Measurements from ENCODE around the gene F5. TPM values are rescaled to one million over a fixed set of nuclear protein-coding genes. Genes with fewer than 3 reads are reported as not detected.

F5 gene
- total and polyA plus RNA-seq, 2 of the 13 experiments (the other 11 are each of a cell fraction or from before 2014, with no cell fraction given), result 38.3 to 64.0 TPM

DNA sequence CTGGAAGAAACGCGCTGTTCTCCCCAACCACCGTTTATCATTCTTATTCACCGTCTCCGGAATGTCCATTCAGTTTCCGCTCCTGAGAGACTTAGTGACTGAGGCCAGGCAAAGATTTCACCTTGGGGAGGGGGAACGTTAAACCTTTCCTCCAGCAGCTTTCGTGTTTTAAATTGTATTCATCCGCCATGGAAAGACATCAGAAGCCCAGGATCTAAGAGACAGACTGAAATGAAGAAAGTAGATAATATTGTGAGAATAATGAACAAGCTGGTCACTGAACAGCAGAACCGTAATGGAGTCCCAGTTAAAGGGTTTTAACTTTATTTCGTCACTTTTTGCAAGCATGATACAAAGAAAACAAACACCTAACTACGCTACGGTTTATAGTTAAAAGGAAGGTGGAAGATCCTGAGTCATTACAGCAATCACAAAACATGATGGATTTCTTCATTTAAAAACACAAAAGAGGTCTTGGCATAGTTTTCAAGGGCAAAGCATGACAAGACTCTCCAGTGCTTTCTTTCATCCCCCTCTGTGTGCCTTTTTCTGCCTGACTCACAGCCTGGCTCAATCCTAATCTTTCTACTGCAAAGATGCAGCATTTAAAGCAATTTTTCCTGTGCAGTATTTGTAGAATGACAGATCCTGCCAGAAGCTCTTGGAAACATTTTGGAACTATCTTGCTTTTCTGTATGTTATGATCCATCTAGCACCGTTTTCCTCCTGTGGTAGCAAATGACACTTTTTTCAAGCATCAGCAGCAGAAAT lies 99.8 kb downstream of the F5 start (continued):
- TF ChIP-seq, protein P1, sequence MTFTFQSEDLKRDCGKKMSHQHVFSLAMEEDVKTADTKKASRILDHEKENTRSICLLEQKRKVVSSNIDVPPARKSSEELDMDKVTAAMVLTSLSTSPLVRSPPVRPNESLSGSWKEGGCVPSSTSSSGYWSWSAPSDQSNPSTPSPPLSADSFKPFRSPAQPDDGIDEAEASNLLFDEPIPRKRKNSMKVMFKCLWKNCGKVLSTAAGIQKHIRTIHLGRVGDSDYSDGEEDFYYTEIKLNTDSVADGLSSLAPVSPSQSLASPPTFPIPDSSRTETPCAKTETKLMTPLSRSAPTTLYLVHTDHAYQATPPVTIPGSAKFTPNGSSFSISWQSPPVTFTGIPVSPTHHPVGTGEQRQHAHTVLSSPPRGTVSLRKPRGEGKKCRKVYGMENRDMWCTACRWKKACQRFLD (CRISPR knock-in tag; IDR thresholded peaks at IDR 0.05; ENCODE audit: borderline replicate concordance), result no peak
- TF ChIP-seq ZBTB46 (CRISPR knock-in tag; IDR thresholded peaks at IDR 0.05; ENCODE audit: borderline replicate concordance), result no peak
- TF ChIP-seq HOXA7 (CRISPR knock-in tag; IDR thresholded peaks at IDR 0.05), result no peak
- TF ChIP-seq TCF12 (IDR thresholded peaks at IDR 0.05), result no peak
- TF ChIP-seq TCF12 (CRISPR knock-in tag; IDR thresholded peaks at IDR 0.05), result no peak
- no peak for TF ChIP-seq MXD3 (CRISPR knock-in tag; IDR thresholded peaks at IDR 0.05)
- TF ChIP-seq ZNF3 (CRISPR knock-in tag; IDR thresholded peaks at IDR 0.05), result no peak
- no peak for TF ChIP-seq ZNF318 (CRISPR knock-in tag; IDR thresholded peaks at IDR 0.05)
- no peak for TF ChIP-seq ZFP82 (CRISPR knock-in tag; IDR thresholded peaks at IDR 0.05; ENCODE audit: borderline replicate concordance)
- TF ChIP-seq ZNF296 (CRISPR knock-in tag; conservative IDR thresholded peaks at IDR 0.05), result no peak
- TF ChIP-seq MEF2D (CRISPR knock-in tag; IDR thresholded peaks at IDR 0.05), result no peak
- TF ChIP-seq ZNF572 (CRISPR knock-in tag; IDR thresholded peaks at IDR 0.05), result 0 out of 2 replicates have a peak, but pooled peaks have one; percentile 5
- no peak for TF ChIP-seq KLF13 (CRISPR knock-in tag; IDR thresholded peaks at IDR 0.05)
- TF ChIP-seq, protein P2, sequence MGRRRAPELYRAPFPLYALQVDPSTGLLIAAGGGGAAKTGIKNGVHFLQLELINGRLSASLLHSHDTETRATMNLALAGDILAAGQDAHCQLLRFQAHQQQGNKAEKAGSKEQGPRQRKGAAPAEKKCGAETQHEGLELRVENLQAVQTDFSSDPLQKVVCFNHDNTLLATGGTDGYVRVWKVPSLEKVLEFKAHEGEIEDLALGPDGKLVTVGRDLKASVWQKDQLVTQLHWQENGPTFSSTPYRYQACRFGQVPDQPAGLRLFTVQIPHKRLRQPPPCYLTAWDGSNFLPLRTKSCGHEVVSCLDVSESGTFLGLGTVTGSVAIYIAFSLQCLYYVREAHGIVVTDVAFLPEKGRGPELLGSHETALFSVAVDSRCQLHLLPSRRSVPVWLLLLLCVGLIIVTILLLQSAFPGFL (CRISPR knock-in tag; IDR thresholded peaks at IDR 0.05), result no peak
- TF ChIP-seq CC2D1A (CRISPR knock-in tag; IDR thresholded peaks at IDR 0.05), result no peak
- TF ChIP-seq KDM1A (CRISPR knock-in tag; IDR thresholded peaks at IDR 0.05), result no peak
- TF ChIP-seq ZNF20 (CRISPR knock-in tag; IDR thresholded peaks at IDR 0.05), result no peak

All from HepG2 (cell line).